Left lung (tissue), 10 donors: Measurements from ENCODE around the gene SYDE2. TPM values are rescaled to one million over a fixed set of nuclear protein-coding genes. Genes with fewer than 3 reads are reported as not detected.

Source experiments
- ATAC-seq: fragments of 200-7000 bp; cut with Tn5 transposase; one replicate; pipeline ENCODE4 v1.9.1; 2020; ENCODE audit warnings: moderate library complexity
- DNase-seq, 4 donors: peaks; one replicate each; pipeline ENCODE4 v3.0.0-alpha.2; 2013 to 2020
- H3K27ac ChIP-seq, 2 donors: fragments of 200-600 bp; sonication (generic) in 1 of 2; one replicate each; pipeline versions ENCODE4 v1.5.0 to v1.8.0; 2020 to 2021
- H3K27me3 ChIP-seq, 2 donors: fragments of 200-600 bp; sonication (generic) in 1 of 2; one replicate each; pipeline versions ENCODE4 v1.5.0 to v1.8.0; 2020 to 2021
- H3K36me3 ChIP-seq, 2 donors: fragments of 200-600 bp; sonication (generic) in 1 of 2; one replicate each; pipeline versions ENCODE4 v1.5.0 to v1.8.0; 2020 to 2021
- H3K4me1 ChIP-seq, 2 donors: fragments of 200-600 bp; one replicate each; pipeline ENCODE4 v1.8.0; 2021
- H3K4me3 ChIP-seq, 2 donors: fragments of 200-600 bp; sonication (generic) in 1 of 2; one replicate each; pipeline versions ENCODE4 v1.5.0 to v1.8.0; 2020 to 2021; ENCODE audit warnings: mild to moderate bottlenecking in 1 of 2
- H3K9me3 ChIP-seq, 2 donors: fragments of 200-600 bp; sonication (generic) in 1 of 2; one replicate each; pipeline versions ENCODE4 v1.5.0 to v1.8.0; 2020 to 2021
- intact Hi-C, 2 donors: fragments of 100-400 bp; cut with DNase I; formaldehyde crosslinking; loops; one replicate each; pipeline versions ENCODE4 v1.11.2 to v1.14.2; 2022
- polyA plus RNA-seq, 6 donors: library from polyadenylated mRNA; unstranded; fragments of 120-200 nt; gene quantifications; one replicate each; pipeline ENCODE4 v1.2.1, GENCODE V29; 2013; ENCODE audit not compliant: insufficient read length in 6 of 6
- total RNA-seq, 2 donors: library from RNA; stranded (reverse); fragmentation: NEBNext Ultra II Directional; extraction: Animal tissue kit (Norgen Biotek cat#: 25700); gene quantifications; one replicate each; pipeline ENCODE4 v1.2.1, GENCODE V29; 2021
- TF ChIP-seq, protein P1 (sequence below), 2 donors: fragments of 200-600 bp; sonication (generic) in 1 of 2; IDR thresholded peaks; one replicate each; pipeline versions ENCODE4 v1.5.0 to v1.8.0; 2021; ENCODE audit warnings: antibody characterized with exemption in 2 of 2
- donor health status: DM: no; HTN: yes; CAD: no.
- donor health status: DM: no; HTN: no; CAD: no.

The SYDE2 gene
- total and polyA plus RNA-seq, 8 donors = 11.1 to 18.2 (median 14.2) TPM

- TF ChIP-seq, protein P1, sequence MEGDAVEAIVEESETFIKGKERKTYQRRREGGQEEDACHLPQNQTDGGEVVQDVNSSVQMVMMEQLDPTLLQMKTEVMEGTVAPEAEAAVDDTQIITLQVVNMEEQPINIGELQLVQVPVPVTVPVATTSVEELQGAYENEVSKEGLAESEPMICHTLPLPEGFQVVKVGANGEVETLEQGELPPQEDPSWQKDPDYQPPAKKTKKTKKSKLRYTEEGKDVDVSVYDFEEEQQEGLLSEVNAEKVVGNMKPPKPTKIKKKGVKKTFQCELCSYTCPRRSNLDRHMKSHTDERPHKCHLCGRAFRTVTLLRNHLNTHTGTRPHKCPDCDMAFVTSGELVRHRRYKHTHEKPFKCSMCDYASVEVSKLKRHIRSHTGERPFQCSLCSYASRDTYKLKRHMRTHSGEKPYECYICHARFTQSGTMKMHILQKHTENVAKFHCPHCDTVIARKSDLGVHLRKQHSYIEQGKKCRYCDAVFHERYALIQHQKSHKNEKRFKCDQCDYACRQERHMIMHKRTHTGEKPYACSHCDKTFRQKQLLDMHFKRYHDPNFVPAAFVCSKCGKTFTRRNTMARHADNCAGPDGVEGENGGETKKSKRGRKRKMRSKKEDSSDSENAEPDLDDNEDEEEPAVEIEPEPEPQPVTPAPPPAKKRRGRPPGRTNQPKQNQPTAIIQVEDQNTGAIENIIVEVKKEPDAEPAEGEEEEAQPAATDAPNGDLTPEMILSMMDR (IDR thresholded peaks at IDR 0.05) = no peak
- no peak for DNase-seq
- H3K4me1 ChIP-seq = no peaks in the 10 kb centered on the region
- no peak overlapping the region for H3K4me3 ChIP-seq
- no peaks in the 10 kb centered on the region for H3K36me3 ChIP-seq
- H3K9me3 ChIP-seq = no peaks in the 10 kb centered on the region
- ATAC-seq = no peak
- intact Hi-C loops = no loop called here
- no peak overlapping the region for H3K27ac ChIP-seq
- no peaks in the 10 kb centered on the region for H3K27me3 ChIP-seq
Observed at GRCh38 chr1:85184245-85184644, 16.6 kb downstream of the SYDE2 start.

- Histone ChIP-seq H3K9me3 (no peaks in the 10 kb centered on the region), H3K36me3 (no peaks in the 10 kb centered on the region), H3K4me3 (no peak overlapping the region), H3K27me3 (no peaks in the 10 kb centered on the region), H3K27ac (no peak overlapping the region), H3K4me1 (no peaks in the 10 kb centered on the region)
- ATAC-seq = no peak
- TF ChIP-seq, protein P1 (IDR thresholded peaks at IDR 0.05) = no peak
- intact Hi-C loops = no loop called here
- no peak for DNase-seq
Observed at GRCh38 chr1:85182700-85183099, 18.1 kb downstream of the SYDE2 start.

DNA sequence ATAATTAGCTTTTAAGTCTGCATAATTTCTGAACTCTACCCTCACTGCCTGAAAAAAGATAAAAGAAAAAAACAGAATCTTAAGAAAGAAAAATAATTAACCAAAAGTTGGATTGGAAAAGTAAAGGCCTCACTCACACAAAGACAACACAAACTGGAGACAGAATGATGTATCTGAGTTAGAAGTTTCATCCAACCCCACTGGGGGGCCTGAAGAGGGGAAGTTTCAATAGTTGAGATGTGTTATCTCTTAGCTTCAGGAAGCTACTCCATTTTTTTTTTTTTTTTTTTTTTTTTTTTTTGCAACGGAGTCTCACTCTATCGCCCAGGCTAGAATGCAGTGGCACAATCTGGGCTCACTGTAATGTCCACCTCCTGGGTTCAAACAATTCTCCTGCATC is 19.9 kb downstream of the SYDE2 start:
- no peaks in the 10 kb centered on the region for H3K36me3 ChIP-seq
- intact Hi-C loops = no loop called here
- no peak overlapping the region for H3K27ac ChIP-seq
- no peaks in the 10 kb centered on the region for H3K4me1 ChIP-seq
- H3K4me3 ChIP-seq = no peak overlapping the region
- ATAC-seq = no peak
- TF ChIP-seq, protein P1 (IDR thresholded peaks at IDR 0.05) = no peak
- no peaks in the 10 kb centered on the region for H3K27me3 ChIP-seq
- DNase-seq = no peak
- H3K9me3 ChIP-seq = no peaks in the 10 kb centered on the region

GRCh38 chr1:85179522-85179921 is 21.3 kb downstream of the SYDE2 start:
- ATAC-seq (no peak), DNase-seq (no peak)
- H3K27me3 ChIP-seq = no peaks in the 10 kb centered on the region
- H3K27ac ChIP-seq = no peak overlapping the region
- intact Hi-C loops = no loop called here
- no peaks in the 10 kb centered on the region for H3K9me3 ChIP-seq
- no peaks in the 10 kb centered on the region for H3K4me1 ChIP-seq
- H3K36me3 ChIP-seq = no peaks in the 10 kb centered on the region
- TF ChIP-seq, protein P1 (IDR thresholded peaks at IDR 0.05) = no peak
- no peak overlapping the region for H3K4me3 ChIP-seq

DNA sequence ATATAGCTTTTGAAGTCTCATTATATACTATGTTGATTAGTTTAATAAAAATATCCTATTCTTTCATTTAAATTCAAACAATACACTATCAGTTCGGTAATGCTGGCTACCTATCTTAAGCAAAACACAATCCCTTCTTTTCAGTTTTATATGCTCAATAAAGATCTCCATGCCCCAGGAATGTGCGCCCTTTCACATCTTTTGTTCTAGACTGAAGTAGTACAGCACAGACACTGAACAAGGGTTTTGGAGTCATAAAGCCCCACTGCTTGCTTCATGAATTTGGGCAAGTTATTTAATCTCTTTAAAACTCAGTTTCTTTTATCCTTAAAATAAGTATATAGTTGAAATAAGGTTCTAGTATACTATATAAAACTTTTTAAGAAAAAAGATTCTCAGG is 22.4 kb downstream of the SYDE2 start:
- Histone ChIP-seq H3K4me1 (no peaks in the 10 kb centered on the region), H3K36me3 (no peaks in the 10 kb centered on the region), H3K27me3 (no peaks in the 10 kb centered on the region), H3K9me3 (no peaks in the 10 kb centered on the region), H3K27ac (no peak overlapping the region), H3K4me3 (no peak overlapping the region)
- intact Hi-C loops = no loop called here
- no peak for ATAC-seq
- no peak for DNase-seq
- TF ChIP-seq, protein P1 (IDR thresholded peaks at IDR 0.05) = no peak
